ENCODE measurements around the gene NUMB.

Gene NUMB

DNA sequence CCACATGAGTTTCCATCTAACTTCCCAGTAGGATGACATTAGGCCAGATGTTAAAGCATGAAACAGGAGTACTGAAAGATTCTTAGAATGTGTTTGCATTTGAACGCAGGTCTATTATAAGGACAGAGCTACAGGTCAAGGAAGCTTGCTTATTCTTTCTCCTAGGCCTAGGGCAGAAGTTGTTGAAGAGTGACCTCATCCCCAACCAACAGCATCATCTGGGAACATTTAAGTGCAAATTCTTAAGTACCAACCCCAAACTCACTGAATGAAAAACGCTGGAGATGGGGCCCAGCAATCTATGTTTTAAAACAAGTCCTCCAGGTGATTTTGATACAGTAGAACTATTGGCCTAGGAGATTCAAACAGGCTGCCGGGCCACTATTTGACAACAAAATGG, 168.6 kb downstream of the NUMB start:
- no peak for DNase-seq (ENCODE audit: low read depth in 2 of 2)

DNA sequence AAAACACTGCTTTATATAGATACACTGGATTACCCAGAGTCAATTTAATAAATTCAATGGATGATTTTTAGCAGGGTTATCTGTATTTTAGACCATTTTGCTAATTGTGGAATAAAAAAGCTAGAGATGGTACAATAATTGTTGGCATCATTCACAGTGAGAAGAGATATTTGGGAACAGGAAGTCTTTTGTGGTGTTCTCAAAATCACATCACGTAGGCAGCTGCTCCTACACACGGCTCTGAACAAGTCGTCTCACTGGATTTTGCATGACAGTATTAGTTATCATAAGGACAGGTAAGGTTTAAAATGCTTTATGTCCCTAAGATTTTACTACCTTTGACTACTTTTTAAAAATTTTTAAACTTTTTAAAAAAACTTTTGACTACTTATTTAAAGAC, 169.0 kb downstream of the NUMB start:
- DNase-seq (ENCODE audit: low read depth in 2 of 2): no peak

DNA sequence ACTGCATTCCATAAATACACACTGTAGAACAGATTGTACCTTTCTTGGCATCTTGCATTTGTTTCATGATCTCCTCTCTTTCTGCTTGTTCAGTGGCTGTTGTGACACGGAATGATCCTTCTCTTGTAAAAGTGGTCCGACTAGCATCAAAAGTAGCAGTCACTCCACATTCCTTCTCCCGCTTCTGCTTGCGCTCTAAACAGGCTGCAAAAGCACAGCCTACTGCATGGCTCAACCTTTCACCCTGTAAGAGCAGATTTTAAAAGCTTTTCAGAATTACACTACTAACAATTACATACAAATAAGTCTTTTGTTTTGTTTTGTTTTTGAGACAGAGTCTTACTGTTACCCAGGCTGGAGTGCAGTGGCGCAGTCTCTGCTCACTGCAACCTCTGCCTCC, 171.3 kb downstream of the NUMB start:
- DNase-seq (ENCODE audit: low read depth in 2 of 2): no peak

DNA sequence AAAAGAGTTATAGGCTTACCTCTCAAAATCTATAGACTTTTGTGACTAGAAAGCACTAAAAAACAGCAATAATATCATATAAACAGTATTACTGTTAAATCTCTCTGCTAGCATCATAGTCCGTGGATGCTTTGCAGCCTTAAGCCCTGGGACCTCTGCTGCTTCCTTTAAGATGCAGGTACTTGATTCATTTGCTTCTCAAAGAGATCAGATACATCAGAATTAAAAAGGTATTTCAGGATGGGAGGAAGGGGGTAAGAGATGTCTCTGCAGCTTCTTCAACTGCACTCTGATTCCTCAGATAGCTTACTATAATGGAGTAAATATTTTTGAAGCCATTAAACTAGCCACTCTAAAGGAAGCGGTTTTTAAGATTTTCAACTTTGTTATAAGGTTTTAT, 171.7 kb downstream of the NUMB start:
- no peak for DNase-seq (ENCODE audit: low read depth in 2 of 2)

DNA sequence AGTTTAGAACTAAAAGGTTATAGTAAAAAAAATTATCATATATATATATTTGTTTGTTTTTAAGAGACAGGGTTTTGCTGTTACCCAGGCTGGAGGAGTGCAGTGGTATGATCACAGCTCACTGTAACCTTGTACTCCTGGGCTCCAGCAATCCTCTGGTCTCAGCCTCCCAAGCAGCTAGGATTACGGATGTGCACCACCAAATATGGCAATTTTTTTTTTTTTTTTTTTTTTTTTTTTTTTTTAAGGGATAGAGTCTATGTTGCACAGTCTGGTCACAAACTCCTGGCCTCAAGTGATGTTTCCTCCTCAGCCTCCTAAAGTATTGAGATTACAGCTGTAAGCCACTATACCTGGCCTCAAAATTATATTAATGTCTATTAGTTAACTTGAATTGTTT, 172.4 kb downstream of the NUMB start:
- no peak for DNase-seq (ENCODE audit: low read depth in 2 of 2)

DNA sequence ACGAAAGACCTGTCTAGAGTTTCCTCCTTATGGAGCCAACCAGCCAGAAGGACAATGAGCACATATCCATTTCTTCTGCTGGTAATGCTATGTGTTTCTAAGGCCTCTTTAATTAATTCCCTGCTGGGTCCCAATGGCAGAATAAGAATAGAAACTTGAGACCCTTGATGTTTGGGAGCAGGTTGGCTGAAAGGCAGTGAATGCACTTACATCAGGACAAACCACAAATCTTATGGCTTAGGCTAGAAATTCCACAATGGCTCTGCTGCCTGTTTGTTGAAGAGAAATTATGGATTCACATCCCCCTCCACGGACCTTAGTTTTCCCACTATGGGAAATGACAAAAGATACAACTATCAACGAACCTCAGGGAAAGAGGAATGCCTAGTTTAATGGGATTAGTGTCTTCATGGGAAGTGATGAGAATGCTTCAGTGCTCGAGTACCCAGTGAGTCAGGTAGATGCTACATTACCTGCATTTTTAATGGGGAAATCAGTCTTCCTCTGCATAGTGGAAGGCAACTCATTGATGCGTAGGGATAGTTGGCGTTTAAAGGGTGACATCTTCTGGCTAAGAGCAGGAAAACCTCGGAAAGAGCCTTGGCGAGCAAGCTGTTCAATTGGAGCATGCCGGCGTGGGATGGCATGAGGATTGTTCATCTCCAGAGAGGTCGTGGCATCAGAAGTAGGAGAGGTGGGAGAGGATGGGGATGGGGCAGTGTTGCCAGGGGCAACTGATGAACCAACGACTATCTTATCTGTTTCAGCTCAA, 174.6 kb downstream of the NUMB start:
- no peak for DNase-seq (ENCODE audit: low read depth in 2 of 2)

DNA sequence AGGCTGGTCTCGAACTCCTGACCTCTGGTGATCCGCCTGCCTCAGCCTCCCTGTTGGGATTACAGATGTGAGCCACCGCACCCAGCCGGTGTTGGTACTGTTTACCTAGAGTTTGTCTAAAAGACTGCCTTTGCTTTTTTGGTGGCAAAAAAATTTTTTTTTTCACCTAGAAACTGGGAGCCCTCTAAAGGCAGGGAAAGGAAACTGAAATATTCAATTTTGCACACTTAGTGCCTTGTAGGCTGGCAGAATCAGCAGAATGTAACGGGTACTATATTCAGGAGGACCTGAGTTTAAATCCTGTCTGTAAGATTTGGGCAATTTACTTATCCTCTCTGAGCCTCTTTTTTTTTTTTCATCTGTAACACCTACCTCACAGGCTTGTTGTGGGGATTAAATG, 177.4 kb downstream of the NUMB start:
- DNase-seq (ENCODE audit: low read depth in 2 of 2): no peak

DNA sequence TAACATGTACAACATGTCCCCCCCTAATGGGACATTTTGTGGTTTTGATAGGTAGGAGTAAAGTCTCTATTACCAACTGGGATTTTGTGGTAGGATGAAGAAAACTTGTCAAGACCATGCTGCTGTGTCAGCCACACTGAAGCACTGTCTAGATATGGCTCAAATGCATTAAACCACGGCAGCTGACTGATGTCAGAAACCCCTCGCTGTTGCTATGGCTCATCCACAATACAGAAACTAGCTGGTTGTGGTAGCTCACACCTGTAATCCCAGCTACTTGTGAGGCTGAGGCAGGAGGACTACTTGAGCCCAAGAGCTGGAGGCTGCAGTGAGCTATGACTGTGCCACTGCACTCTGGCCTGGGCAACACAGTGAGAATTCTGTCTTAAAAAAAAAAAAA, 181.0 kb downstream of the NUMB start:
- DNase-seq (ENCODE audit: low read depth in 2 of 2): no peak

DNA sequence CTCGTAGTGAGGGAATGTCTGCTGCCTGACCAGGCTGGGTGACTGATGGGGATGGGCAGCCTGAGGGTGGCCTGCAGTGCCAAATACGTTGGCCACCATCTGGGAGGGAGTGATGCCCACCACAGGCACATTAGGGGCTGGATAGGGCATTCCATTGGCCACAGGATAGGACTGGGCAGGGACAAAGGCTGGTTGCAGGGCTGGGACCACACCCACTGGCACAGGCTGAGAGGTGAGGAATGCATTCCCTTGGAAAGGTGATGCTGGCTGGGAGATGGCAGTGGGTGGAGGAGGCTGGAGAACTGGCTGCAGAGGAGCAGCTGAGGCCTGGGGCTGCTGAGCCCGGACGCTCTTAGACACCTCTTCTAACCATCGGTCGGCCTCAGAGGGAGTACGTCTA, 181.5 kb downstream of the NUMB start:
- no peak for DNase-seq (ENCODE audit: low read depth in 2 of 2)

DNA sequence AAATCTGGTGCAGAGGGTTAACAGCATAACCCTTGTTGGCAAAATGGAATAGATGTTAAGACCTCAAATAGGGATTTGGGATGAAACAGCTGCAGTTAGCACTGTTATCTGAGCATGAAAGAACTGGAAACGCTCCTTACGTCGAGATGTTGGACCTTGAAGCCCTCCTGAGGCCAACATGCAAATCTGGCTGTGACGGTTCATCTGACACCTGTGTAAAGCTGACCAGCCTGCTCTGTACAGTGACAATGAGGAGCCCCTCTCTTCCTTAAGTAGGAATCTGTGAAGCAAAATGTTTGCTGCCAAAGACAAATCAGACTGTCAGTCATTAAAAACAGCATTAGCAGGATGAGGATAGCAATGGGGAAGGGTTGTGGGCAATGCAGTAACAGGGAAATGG, 184.5 kb downstream of the NUMB start:
- DNase-seq (ENCODE audit: low read depth in 2 of 2): no peak

DNA sequence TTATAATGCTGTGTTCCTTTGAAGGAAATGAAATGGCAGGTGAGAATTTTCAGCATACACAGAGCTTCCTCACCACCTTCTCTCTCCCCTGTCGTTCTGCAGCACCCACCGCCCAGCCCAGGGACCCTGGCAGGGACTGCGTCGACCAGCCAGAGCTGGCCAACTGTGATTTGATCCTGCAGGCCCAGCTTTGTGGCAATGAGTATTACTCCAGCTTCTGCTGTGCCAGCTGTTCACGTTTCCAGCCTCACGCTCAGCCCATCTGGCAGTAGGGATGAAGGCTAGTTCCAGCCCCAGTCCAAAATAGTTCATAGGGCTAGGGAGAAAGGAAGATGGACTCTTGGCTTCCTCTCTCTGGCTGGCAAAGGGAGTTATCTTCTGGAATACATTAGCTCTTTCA, 186.0 kb downstream of the NUMB start:
- DNase-seq (ENCODE audit: low read depth in 2 of 2): no peak

DNA sequence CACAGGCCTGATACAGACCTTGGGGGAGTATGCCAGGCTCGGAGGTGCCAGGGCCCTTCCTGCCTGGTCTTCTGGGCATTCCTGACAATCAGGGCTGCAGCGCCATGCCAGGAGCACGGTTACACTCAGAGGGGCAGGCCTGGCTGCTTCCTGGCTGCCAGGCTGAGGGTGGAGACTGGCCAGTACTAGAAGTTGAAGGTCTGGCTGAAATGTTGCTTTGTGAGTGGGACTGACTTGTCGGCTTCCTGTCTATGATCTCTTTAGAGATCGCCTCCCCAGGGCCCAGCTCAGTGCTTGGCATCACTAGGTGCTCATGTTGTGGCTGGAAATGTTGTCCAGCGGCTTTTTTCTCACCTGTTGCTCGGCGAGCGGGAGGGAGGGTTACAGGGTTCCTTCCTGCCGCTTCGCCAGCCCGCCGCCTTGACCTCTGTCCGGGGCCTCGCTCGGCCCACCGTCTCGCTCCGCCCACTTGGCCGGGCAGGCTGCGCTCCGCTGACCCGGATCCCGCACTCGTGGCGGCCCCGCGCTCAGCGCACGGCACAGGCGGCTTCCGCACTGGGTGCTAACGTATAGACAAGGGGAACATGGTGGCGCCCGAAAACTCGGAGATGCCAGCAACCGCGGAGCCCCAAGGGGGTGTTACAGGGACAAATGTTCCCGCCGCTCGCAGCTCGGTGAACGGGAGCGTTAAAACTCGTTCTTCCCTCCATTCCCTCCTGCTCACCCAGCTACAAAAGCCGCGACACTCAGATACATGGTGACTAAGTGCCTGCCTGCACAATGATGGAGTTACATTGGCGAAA, 188.4 kb downstream of the NUMB start:
- DNase-seq (ENCODE audit: low read depth in 2 of 2): no peak

DNA sequence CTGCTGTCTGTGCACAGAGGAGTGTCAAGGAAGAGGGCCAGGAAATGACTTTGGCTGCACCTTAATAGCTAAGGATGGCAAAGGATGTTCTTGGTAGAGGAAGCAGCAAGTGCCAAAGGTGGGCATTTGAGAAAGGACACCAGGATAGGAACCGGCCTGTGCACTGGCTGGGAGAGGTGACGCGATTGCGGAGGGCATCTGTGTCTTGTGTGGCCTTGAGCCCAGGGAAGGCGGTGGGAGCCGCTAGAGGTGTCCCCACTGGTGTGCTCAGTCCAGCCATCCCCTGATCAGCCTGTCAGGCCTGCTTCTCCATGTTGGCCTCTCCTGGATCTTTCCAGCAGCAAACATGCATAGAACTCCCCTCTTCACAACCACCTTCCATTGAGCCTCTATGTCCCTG, 190.9 kb downstream of the NUMB start:
- DNase-seq (ENCODE audit: low read depth in 2 of 2): no peak

DNA sequence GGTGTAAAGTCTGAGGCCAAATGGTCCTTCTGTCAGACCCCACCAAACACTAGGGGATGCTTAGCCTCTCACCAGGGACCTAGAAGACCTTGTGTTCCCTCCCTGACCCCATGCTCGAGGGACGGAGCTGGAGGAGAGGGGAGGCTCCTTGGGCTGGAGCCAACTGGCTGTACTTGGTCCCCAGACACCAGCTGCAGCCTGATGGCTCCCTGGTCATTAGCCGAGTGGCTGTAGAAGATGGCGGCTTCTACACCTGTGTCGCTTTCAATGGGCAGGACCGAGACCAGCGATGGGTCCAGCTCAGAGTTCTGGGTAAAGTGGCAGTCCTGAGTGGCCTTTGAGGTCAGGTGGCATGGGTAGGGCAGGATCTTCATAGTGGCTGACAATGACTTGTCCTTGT, 192.0 kb downstream of the NUMB start:
- DNase-seq (ENCODE audit: low read depth in 2 of 2): no peak

DNA sequence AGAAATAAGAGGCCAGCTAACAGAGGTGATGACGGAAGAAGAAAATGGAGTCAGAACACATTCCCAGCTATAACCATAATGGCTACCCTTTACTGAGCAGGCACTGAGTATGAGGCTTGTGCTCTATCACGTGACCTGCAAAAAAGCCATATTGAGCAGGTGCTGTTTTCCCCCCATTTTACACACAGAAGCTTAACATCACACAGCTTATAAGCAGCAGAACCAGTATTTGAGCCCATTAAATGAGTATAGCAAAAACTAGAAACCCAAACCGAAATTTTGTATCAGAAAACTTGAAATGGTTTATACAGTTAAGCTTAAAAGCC, 192.7 kb downstream of the NUMB start:
- no peak for DNase-seq (ENCODE audit: low read depth in 2 of 2)

DNA sequence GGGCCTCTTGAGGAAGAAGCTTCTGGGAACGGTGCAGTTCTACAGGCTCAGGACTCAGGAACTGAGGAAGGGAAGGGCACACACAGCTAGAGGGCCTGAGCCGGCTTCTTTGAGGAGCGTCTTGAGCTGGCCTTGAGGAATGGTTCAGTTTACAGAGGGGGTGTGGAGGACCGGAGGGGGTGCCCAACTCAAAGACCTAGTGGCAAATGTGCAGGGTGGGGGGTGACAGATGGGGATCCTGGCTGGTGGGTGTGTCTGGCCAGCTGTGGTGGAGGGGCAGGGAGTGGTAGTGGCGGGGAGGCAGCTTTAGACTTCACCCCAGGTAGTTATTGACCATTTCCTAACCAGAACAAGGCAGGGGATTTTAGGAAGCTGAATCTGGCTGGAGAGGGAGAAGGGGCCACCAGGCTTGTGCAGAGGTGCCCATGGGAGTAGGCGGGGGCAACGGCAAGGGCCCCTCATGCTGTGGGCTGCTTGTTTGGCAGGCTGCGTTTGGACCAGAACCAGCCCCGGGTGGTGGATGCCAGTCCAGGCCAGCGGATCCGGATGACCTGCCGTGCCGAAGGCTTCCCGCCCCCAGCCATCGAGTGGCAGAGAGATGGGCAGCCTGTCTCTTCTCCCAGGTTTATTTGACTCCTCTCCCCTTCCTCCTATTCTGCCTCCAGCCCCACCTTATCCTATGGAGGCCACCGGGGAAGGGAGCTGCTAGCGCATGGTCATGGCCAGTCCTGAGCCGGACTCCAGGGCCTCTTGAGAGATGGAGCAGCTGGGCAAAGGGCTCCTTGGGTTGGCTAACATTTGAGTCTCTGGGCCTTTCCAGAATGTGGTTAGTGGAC, 193.2 kb downstream of the NUMB start:
- DNase-seq (ENCODE audit: low read depth in 2 of 2): no peak

DNA sequence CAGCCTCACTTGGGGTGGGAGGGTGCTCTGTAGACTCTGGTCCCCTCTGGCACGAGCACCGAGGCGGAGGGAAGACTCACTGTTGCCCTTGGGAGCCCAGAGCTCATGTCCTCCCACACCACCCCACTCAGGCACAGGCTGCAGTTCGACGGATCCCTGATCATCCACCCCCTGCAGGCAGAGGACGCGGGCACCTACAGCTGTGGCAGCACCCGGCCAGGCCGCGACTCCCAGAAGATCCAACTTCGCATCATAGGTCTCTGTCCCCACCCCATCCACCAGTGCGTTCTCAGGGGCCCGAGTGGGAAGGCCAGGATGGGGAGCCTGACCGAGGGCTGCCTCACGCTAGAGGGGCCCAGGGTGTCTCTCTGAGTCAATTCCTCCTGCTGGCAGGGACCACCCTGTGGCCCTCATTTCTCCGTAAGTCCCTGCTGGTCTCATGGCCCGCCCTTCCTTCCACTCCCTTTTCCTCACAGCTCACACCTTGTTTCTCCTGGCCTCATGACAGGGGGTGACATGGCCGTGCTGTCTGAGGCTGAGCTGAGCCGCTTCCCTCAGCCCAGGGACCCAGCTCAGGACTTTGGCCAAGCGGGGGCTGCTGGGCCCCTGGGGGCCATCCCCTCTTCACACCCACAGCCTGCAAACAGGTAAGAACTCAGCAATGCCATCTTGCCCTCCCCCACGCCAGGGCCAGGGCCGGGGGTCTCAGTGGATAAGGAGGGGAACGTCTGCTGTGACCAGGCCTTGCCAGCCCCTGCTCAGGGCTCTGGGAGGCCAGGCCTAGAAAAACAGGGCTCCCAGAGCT, 194.1 kb downstream of the NUMB start:
- DNase-seq (ENCODE audit: low read depth in 2 of 2): no peak

DNA sequence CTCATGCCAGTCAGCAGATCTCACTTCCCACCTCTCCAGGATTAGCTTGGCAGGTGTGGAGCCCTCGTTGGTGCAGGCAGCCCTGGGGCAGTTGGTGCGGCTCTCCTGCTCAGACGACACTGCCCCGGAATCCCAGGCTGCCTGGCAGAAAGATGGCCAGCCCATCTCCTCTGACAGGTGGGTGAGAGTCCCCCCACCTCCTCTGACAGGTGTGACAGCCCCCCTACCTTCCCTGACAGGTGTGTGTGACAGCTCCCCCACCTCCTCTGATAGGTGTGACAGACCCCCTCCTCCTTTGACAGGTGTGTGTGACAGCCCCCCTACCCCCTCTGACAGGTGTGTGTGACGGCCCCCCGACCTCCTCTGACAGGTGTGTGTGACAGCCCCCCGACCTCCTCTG, 194.7 kb downstream of the NUMB start:
- no peak for DNase-seq (ENCODE audit: low read depth in 2 of 2)

DNA sequence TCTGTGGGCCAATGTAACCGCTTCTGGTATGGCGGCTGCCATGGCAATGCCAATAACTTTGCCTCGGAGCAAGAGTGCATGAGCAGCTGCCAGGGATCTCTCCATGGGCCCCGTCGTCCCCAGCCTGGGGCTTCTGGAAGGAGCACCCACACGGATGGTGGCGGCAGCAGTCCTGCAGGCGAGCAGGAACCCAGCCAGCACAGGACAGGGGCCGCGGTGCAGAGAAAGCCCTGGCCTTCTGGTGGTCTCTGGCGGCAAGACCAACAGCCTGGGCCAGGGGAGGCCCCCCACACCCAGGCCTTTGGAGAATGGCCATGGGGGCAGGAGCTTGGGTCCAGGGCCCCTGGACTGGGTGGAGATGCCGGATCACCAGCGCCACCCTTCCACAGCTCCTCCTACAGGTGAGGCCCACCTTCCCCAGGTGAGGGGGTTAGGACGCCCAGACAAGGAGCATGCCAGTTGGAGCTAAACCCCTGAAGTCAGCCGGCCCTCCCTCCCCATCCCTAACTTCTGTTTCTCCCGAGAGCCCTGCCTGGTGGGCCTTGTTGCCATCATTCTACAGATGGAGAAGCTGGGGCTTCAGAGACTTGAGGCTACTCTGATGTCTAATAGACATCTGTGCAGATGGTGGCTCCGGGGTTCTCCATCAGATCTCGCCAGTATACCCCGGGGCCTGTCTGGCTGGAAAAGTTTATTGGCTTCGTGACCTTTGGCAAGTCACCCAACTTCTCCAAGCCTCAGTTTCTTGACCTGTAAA, 195.7 kb downstream of the NUMB start:
- no peak for DNase-seq (ENCODE audit: low read depth in 2 of 2)

DNA sequence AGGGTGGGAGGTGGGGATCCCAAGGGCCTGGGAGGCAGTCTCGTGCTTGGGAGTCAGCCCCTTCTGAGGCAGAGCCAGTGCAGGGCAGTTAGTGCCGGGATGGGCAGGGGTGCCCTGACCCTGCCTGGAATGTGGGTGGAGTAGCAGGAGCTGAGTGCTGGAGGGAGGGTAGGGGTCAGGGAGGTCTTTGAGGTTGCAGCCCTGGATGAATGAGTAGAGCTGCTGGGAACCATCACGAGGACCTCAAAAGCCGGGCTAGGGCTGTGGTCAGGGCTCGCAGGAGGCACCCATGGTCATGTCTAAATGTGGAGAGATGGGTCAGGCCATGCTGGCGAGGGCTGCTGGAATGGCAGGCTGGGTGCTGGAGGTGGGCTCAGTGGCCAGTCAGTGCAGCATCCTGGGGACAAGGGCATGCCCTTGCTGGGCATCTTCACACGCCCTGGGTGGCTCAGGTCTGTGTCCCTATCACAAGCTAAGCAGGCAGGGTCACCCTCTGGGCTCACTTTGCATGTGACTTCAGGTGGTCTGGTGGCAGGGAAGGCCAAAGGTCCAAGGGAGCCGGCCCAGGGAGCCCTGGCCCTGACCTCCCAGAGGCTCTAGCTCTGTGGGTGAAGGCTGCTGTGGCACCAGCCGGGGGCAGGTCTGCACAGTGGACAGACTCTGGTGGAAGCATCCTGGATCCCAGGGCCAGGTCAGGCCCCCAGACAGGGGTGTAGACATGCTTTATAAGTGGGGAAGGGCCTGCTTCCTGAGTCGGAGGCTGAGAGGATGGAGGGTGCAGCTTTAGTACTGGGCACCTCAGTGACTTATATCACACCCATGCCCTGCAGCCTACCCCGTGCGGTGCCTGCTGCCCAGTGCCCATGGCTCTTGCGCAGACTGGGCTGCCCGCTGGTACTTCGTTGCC, 196.6 kb downstream of the NUMB start:
- DNase-seq (ENCODE audit: low read depth in 2 of 2): no peak

Measured in stimulated activated CD8-positive, alpha-beta memory T cell treated with anti-CD3 and anti-CD28 coated beads, Interleukin-15, amount 100 ng/mL, for 4 hours (primary cell).